T-helper 9 cell (primary cell): Measurements from ENCODE around the gene STON2.
"Not testable (repeated sequence)": the region's sequence is repeated elsewhere in the genome, so short reads cannot be mapped to it uniquely, and the experiment has no call there.

Experiments used
- DNase-seq: peaks from one replicate; pipeline ENCODE4 v3.0.0-alpha.2; 2020

STON2 gene

GRCh38 chr14:81416194-81416952 lies 16.2 kb upstream of the STON2 start:
- DNase-seq: no peak

GRCh38 chr14:81415781-81416180 lies 15.7 kb upstream of the STON2 start:
- no peak for DNase-seq

- DNase-seq: no peak
These were observed 14.0 kb upstream of the STON2 start for GRCh38 chr14:81414123-81414522.

- DNase-seq: no peak
These were observed 12.7 kb upstream of the STON2 start for GRCh38 chr14:81412779-81413178.

- no peak for DNase-seq
These were observed 8.5 kb upstream of the STON2 start for GRCh38 chr14:81408595-81408994.

- no peak for DNase-seq
These were observed 6.7 kb upstream of the STON2 start for GRCh38 chr14:81406863-81407262.

GRCh38 chr14:81402123-81402495 lies 2.0 kb upstream of the STON2 start:
- DNase-seq: no peak

- DNase-seq: no peak
These were observed 1.4 kb upstream of the STON2 start for GRCh38 chr14:81401420-81402122.

GRCh38 chr14:81400852-81401251 lies 728 bp upstream of the STON2 start:
- no peak for DNase-seq

GRCh38 chr14:81398196-81398891 lies 1.8 kb downstream of the STON2 start:
- no peak for DNase-seq

GRCh38 chr14:81396113-81396512 lies 4.0 kb downstream of the STON2 start:
- DNase-seq: no peak

- no peak for DNase-seq
These were observed 5.4 kb downstream of the STON2 start for GRCh38 chr14:81394739-81395138.

- no peak for DNase-seq
These were observed 7.0 kb downstream of the STON2 start for GRCh38 chr14:81392976-81393643.

- no peak for DNase-seq
These were observed 8.1 kb downstream of the STON2 start for GRCh38 chr14:81392052-81392451.

- no peak for DNase-seq
These were observed 9.4 kb downstream of the STON2 start for GRCh38 chr14:81390696-81391095.

- no peak for DNase-seq
These were observed 11.8 kb downstream of the STON2 start for GRCh38 chr14:81388336-81388735.

- no peak for DNase-seq
These were observed 13.8 kb downstream of the STON2 start for GRCh38 chr14:81386290-81386745.

- DNase-seq: no peak
These were observed 14.2 kb downstream of the STON2 start for GRCh38 chr14:81385886-81386285.

GRCh38 chr14:81385419-81385818 lies 14.7 kb downstream of the STON2 start:
- DNase-seq: no peak

- DNase-seq: no peak
These were observed 15.2 kb downstream of the STON2 start for GRCh38 chr14:81384900-81385299.

GRCh38 chr14:81382517-81383225 lies 17.5 kb downstream of the STON2 start:
- DNase-seq: no peak

- not testable (repeated sequence) for DNase-seq
These were observed 20.1 kb downstream of the STON2 start for GRCh38 chr14:81380009-81380408.

GRCh38 chr14:81371802-81372201 lies 28.3 kb downstream of the STON2 start:
- DNase-seq: no peak
